Breast epithelium (tissue), 4 donors: ENCODE results near the gene WIPI1. TPM values are rescaled to one million over a fixed set of nuclear protein-coding genes. Genes with fewer than 3 reads are reported as not detected.
A peak's percentile ranks its signal among the peaks of the same experiment; 100 is the strongest.
"Not testable (repeated sequence)": the region's sequence is repeated elsewhere in the genome, so short reads cannot be mapped to it uniquely, and the experiment has no call there.

ENCODE experiments used
- DNase-seq, 2 donors: peaks; one replicate each; pipeline ENCODE4 v3.0.0-alpha.2; 2019; ENCODE audit warnings: low spot score in 2 of 2
- H3K27ac ChIP-seq, 2 donors: fragments of 200-600 bp; sonication (generic) in 1 of 2; one replicate each; pipeline ENCODE4 v1.5.1; 2016 to 2019; ENCODE audit warnings: mild to moderate bottlenecking in 1 of 2
- H3K27me3 ChIP-seq, 2 donors: fragments of 200-600 bp; sonication (generic) in 1 of 2; one replicate each; pipeline versions ENCODE4 v1.5.1 to v1.6.0; 2017 to 2019; ENCODE audit warnings: control low read depth in 1 of 2, mild to moderate bottlenecking in 1 of 2
- H3K36me3 ChIP-seq: fragments of 200-600 bp; one replicate; pipeline ENCODE4 v1.5.1; 2019
- H3K4me1 ChIP-seq, 2 donors: fragments of 200-600 bp; sonication (generic); one replicate each; pipeline ENCODE4 v1.5.1; 2016 to 2019; ENCODE audit warnings: control low read depth in 1 of 2
- H3K4me3 ChIP-seq, 3 donors: fragments of 200-600 bp; sonication (generic); 1 replicate in 2 of 3; 2 replicates in 1 of 3; pipeline ENCODE4 v1.5.1; 2016 to 2019; ENCODE audit warnings: mild to moderate bottlenecking in 3 of 3, moderate library complexity in 2 of 3
- H3K9me3 ChIP-seq, 2 donors: fragments of 200-600 bp; sonication (generic) in 1 of 2; one replicate each; pipeline ENCODE4 v1.5.1; 2016 to 2019; ENCODE audit warnings: control low read depth in 1 of 2
- POLR2A ChIP-seq: fragments of 450-650 bp; IDR thresholded peaks from one replicate; pipeline ENCODE4 v1.6.1; 2016; ENCODE audit warnings: antibody characterized with exemption, mild to moderate bottlenecking, moderate library complexity
- POLR2AphosphoS5 ChIP-seq, 3 donors: sonication (generic); formaldehyde crosslinking; IDR thresholded peaks; one replicate each; pipeline ENCODE4 v1.6.1; 2017; ENCODE audit warnings: antibody characterized with exemption in 3 of 3
- intact Hi-C: fragments of 100-400 bp; cut with DNase I; formaldehyde crosslinking; loops from one replicate; pipeline ENCODE4 v1.15.1; 2023; ENCODE audit warnings: low total_unique reads
- total RNA-seq, 3 donors: library from RNA; depleted of rRNA; stranded (reverse); fragments of >200 nt; gene quantifications; one replicate each; pipeline ENCODE4 v1.1.0, GENCODE V29; 2016
- TF ChIP-seq, protein P1 (sequence below), 3 donors: fragments of 450-650 bp; IDR thresholded peaks; one replicate each; pipeline ENCODE4 v1.5.1; 2016 to 2017; ENCODE audit warnings: antibody characterized with exemption in 3 of 3, mild to moderate bottlenecking in 3 of 3, moderate library complexity in 3 of 3

The WIPI1 gene
- total RNA-seq, 3 donors from 2014 or later: 65.1 to 83.6 (median 70.9) TPM

DNA sequence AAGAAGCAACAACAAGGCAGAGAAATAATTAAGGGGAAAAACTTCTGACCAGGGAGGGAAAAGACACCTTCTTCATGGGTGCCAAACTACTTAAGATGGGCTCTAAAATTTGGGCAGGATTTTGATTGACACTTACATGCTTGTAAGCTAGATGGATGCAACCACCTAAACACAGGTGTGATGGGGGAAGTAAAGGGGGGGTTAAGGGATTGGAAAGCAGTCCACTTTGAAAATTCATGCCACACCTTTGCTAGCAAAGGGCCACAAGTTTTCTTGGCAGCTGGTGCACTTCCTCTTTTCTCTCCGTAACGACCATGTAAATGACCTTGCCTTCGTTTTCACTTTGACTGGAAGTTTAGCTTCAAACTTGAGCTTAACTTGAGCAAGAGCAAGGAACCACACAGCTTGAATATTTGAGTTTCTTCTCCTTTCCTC lies 40.6 kb upstream of the WIPI1 start:
- H3K36me3 ChIP-seq: no peaks in the 10 kb centered on the region
- TF ChIP-seq, protein P1, sequence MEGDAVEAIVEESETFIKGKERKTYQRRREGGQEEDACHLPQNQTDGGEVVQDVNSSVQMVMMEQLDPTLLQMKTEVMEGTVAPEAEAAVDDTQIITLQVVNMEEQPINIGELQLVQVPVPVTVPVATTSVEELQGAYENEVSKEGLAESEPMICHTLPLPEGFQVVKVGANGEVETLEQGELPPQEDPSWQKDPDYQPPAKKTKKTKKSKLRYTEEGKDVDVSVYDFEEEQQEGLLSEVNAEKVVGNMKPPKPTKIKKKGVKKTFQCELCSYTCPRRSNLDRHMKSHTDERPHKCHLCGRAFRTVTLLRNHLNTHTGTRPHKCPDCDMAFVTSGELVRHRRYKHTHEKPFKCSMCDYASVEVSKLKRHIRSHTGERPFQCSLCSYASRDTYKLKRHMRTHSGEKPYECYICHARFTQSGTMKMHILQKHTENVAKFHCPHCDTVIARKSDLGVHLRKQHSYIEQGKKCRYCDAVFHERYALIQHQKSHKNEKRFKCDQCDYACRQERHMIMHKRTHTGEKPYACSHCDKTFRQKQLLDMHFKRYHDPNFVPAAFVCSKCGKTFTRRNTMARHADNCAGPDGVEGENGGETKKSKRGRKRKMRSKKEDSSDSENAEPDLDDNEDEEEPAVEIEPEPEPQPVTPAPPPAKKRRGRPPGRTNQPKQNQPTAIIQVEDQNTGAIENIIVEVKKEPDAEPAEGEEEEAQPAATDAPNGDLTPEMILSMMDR (IDR thresholded peaks at IDR 0.05): no peak
- no peak for TF ChIP-seq POLR2A
- TF ChIP-seq POLR2AphosphoS5 (IDR thresholded peaks at IDR 0.05): no peak
- peak overlapping the region in 1 of 2 donors; percentile 8 for H3K27ac ChIP-seq
- H3K4me1 ChIP-seq: no peaks in the 10 kb centered on the region
- no peak overlapping the region for H3K4me3 ChIP-seq
- intact Hi-C loops: no loop called here
- no peak for DNase-seq
- H3K9me3 ChIP-seq: no peaks in the 10 kb centered on the region
- H3K27me3 ChIP-seq: no peaks in the 10 kb centered on the region

DNA sequence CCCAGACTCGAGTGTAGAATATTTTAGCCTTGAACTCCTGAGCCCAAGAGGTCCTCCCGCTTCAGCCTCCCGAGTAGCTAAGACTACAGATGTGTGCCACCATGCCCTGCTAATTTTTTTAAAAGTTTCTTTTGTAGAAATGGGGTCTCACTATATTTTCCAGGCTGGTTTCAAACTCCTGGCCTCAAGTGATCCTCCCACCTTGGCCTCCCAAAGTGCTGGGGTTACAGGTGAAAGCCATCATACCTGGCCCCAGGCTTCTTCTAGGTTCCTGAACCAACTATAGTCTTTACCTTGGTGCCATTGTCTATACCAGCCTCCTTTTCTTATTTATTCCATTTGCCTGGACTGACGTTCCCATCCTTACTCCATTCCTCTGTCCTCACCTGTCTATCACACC lies 37.8 kb upstream of the WIPI1 start:
- DNase-seq: no peak
- intact Hi-C loops: no loop called here
- H3K27ac ChIP-seq: no peak overlapping the region
- no peaks in the 10 kb centered on the region for H3K9me3 ChIP-seq
- H3K36me3 ChIP-seq: no peaks in the 10 kb centered on the region
- no peak overlapping the region for H3K4me3 ChIP-seq
- no peak for TF ChIP-seq POLR2A
- TF ChIP-seq, protein P1 (IDR thresholded peaks at IDR 0.05): no peak
- no peak for TF ChIP-seq POLR2AphosphoS5 (IDR thresholded peaks at IDR 0.05)
- peaks cover 0 to 7% of the 10 kb centered on the region in 2 donors for H3K4me1 ChIP-seq
- no peaks in the 10 kb centered on the region for H3K27me3 ChIP-seq

DNA sequence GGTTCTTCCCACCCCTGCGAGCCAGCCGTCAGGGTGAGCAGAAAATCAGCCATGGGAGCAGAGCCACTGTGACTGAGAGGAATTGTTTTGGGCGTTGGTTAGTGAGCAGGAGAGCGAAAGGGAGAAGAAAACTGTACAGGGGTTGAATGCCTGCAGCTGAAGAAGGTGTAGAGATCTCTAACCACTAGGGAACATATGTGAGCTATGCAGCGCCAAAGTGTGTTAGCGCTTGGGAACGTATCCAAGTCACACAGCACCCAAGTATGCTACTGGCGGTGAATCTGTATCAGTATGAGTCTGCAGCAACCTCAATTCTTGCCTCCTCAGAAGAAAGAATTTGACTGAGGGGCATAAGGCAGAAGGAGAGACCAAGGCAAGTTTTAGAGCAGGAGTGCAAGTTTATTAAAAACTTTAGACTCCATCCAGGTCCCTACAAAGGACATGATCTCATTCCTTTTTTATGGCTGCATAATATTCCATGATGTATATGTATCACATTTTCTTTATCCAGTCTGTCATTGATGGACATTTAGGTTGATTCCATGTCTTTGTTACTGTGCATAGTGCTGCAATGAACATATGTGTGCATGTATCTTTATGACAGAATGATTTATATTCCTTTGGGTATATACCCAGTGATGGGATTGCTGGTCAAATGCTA lies 35.2 kb upstream of the WIPI1 start:
- peak overlapping the region in 2 of 3 donors; percentile 8 to 27 for H3K4me3 ChIP-seq
- H3K36me3 ChIP-seq, H3K27me3 ChIP-seq, H3K9me3 ChIP-seq, H3K4me1 ChIP-seq, intact Hi-C loops, DNase-seq: not testable (repeated sequence)
- peak overlapping the region; percentile 43 to 52 for H3K27ac ChIP-seq

DNA sequence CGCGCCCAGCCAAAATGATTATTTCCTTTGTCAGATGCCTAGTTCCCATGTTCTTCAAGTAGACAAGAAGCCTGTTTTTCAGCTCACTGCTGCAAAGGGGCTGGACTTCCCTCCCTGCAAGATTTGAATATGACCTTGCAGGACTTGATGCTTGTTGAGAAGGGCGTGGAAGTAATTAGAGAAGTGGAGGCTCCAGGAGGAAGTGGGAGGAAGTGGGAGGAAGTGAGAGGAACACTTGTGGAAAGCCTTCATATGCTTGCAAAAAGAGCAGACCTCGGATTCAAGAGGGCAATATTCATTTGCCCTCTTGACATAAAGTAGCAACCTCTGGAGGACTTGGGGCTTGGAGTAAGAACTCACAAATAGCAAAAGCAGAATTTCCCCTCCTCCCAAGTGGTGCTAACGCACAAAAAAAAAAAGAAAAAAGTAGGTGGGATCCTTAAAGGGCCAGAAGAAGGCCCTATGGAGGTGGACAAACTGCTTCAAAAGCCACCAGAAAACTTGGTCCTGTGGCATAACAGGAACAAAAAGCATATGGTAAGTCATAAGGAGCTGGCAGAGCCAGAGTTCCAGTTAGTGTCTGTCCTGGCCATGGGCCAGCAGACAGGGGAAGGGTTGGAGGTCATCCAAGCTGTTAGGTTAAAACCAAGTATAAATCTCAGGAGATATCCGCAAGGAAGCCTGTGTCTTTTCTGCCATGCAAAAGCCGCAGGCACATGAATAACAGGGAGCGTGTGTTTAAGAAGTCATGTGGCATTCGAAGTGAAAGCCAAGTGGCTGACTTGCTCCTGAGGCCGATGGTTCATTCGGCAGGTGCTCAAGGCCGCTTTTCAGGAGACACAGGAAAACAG lies 34.3 kb upstream of the WIPI1 start:
- intact Hi-C loops: no loop called here
- H3K27ac ChIP-seq: peak overlapping the region; percentile 43 to 52
- H3K4me3 ChIP-seq: peak overlapping the region in 2 of 3 donors; percentile 8 to 27
- no peaks in the 10 kb centered on the region for H3K27me3 ChIP-seq
- peaks cover 0 to 7% of the 10 kb centered on the region in 2 donors for H3K4me1 ChIP-seq
- H3K36me3 ChIP-seq: no peaks in the 10 kb centered on the region
- DNase-seq: peak; percentile 60 to 72
- TF ChIP-seq, protein P1 (IDR thresholded peaks at IDR 0.05): no peak
- peak in 1 of 3 donors; percentile 17 for TF ChIP-seq POLR2AphosphoS5 (IDR thresholded peaks at IDR 0.05)
- H3K9me3 ChIP-seq: no peaks in the 10 kb centered on the region

DNA sequence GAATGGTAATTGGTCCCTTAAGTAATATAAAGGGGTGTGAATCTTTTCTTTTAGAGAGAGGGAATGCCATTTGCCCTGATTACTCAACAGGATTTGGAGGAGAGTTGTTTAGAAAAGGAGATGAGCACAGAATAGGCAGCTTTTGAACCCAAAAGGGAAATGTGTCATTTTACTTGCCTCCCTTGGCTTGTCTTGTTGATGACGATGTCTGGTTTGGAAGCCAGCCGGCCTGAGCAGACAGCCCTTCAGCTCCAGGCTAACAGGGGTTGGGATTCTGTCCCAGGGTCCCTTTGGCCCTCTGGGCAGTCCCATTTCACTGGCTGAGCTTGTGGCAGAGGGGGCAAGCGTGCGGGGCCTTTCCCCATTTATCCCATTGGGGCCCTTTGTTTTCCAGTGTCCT lies 32.6 kb upstream of the WIPI1 start:
- no peak for DNase-seq
- TF ChIP-seq, protein P1 (IDR thresholded peaks at IDR 0.05): no peak
- TF ChIP-seq POLR2A: no peak
- TF ChIP-seq POLR2AphosphoS5 (IDR thresholded peaks at IDR 0.05): no peak
- intact Hi-C loops: no loop called here
- Histone ChIP-seq H3K27me3 (no peaks in the 10 kb centered on the region), H3K4me3 (no peak overlapping the region), H3K4me1 (peaks cover 0 to 7% of the 10 kb centered on the region in 2 donors), H3K27ac (peak overlapping the region in 1 of 2 donors; percentile 4), H3K9me3 (no peaks in the 10 kb centered on the region), H3K36me3 (no peaks in the 10 kb centered on the region)
